CD14-positive monocyte (primary cell): ENCODE data around the gene OR56A1. TPM values are rescaled to one million over a fixed set of nuclear protein-coding genes. Genes with fewer than 3 reads are reported as not detected.

Source experiments
- DNase-seq, 3 donors: peaks; one replicate each; pipeline ENCODE4 v3.0.0-alpha.2; 2011 to 2022
- H2AFZ ChIP-seq: 2 replicates; pipeline ENCODE4 v1.6.0; 2012; ENCODE audit warnings: mild to moderate bottlenecking, low read depth, low read length, inconsistent platforms; ENCODE audit not compliant: insufficient read depth, poor library complexity, severe bottlenecking
- H3K27ac ChIP-seq, 2 donors: 1 replicate in 1 of 2; 2 replicates in 1 of 2; pipeline ENCODE4 v1.5.1; 2012 to 2013; ENCODE audit warnings: low read length in 2 of 2, control low read depth in 1 of 2, inconsistent platforms in 1 of 2, low read depth in 1 of 2, mild to moderate bottlenecking in 1 of 2
- H3K27me3 ChIP-seq, 2 donors: one replicate each; pipeline versions ENCODE4 v1.6.0 to v1.6.1; 2011 to 2013; ENCODE audit warnings: low read length in 2 of 2; ENCODE audit not compliant: control insufficient read depth in 2 of 2, insufficient read depth in 2 of 2
- H3K36me3 ChIP-seq, 2 donors: replicated peaks in 1 of 2; 1 replicate in 1 of 2; 2 replicates in 1 of 2; pipeline versions ENCODE4 v1.5.1 to v1.6.1; 2012 to 2013; ENCODE audit warnings: low read length in 2 of 2, control low read depth in 1 of 2, inconsistent platforms in 1 of 2, mild to moderate bottlenecking in 1 of 2; ENCODE audit not compliant: insufficient read depth in 2 of 2, control insufficient read depth in 1 of 2
- H3K4me1 ChIP-seq, 2 donors: 1 replicate in 1 of 2; 2 replicates in 1 of 2; pipeline versions ENCODE4 v1.5.1 to v1.6.1; 2012 to 2013; ENCODE audit warnings: low read length in 2 of 2, control low read depth in 1 of 2, inconsistent platforms in 1 of 2, mild to moderate bottlenecking in 1 of 2, moderate library complexity in 1 of 2; ENCODE audit not compliant: insufficient read depth in 2 of 2, control insufficient read depth in 1 of 2
- H3K4me2 ChIP-seq: replicated peaks from 2 replicates; pipeline ENCODE3; 2012; ENCODE audit warnings: low read length, moderate library complexity, mild to moderate bottlenecking; ENCODE audit not compliant: poor library complexity, severe bottlenecking; ENCODE audit errors: extremely low read depth
- H3K4me3 ChIP-seq, 3 experiments: fragments of 200-600 bp in 1 of 3; sonication (generic) in 1 of 3; replicated peaks in 1 of 3; 1 replicate in 2 of 3; 2 replicates in 1 of 3; pipeline ENCODE4 v1.5.1; 2011 to 2013; ENCODE audit warnings: low read length in 3 of 3, mild to moderate bottlenecking in 3 of 3, control low read depth in 2 of 3, low read depth in 2 of 3, inconsistent platforms in 1 of 3, moderate library complexity in 1 of 3
- H3K79me2 ChIP-seq: 2 replicates; pipeline ENCODE4 v1.6.0; 2012; ENCODE audit warnings: mild to moderate bottlenecking, control low read depth, inconsistent platforms, low read length, moderate library complexity; ENCODE audit not compliant: insufficient read depth
- H3K9ac ChIP-seq: 2 replicates; pipeline ENCODE4 v1.6.0; 2017; ENCODE audit warnings: low read length, mild to moderate bottlenecking; ENCODE audit not compliant: insufficient read depth, poor library complexity, severe bottlenecking
- H3K9me3 ChIP-seq, 2 donors: replicated peaks in 1 of 2; 1 replicate in 1 of 2; 2 replicates in 1 of 2; pipeline versions ENCODE4 v1.5.1 to v1.6.1; 2012 to 2013; ENCODE audit warnings: low read length in 2 of 2, control low read depth in 1 of 2; ENCODE audit not compliant: control insufficient read depth in 1 of 2, insufficient read depth in 1 of 2
- H4K20me1 ChIP-seq: 2 replicates; pipeline ENCODE4 v1.6.0; 2012; ENCODE audit warnings: mild to moderate bottlenecking, low read length, control low read depth, moderate library complexity; ENCODE audit not compliant: insufficient read depth
- H3K27ac Mint-ChIP-seq, 7 donors: one replicate each; pipeline ENCODE4 v1.8.0; 2020; ENCODE audit warnings: mild to moderate bottlenecking in 7 of 7, mixed read lengths in 7 of 7, moderate library complexity in 6 of 7, inconsistent platforms in 2 of 7
- H3K27me3 Mint-ChIP-seq, 3 donors: one replicate each; pipeline ENCODE4 v1.8.0; 2021 to 2022; ENCODE audit warnings: low read depth in 3 of 3, mild to moderate bottlenecking in 3 of 3, mixed read lengths in 3 of 3, moderate library complexity in 3 of 3, inconsistent platforms in 1 of 3
- H3K36me3 Mint-ChIP-seq, 2 donors: one replicate each; pipeline ENCODE4 v1.8.0; 2020; ENCODE audit warnings: mixed read lengths in 2 of 2, inconsistent platforms in 1 of 2, mild to moderate bottlenecking in 1 of 2
- H3K4me1 Mint-ChIP-seq: one replicate; pipeline ENCODE4 v1.8.0; 2020; ENCODE audit warnings: mild to moderate bottlenecking, mixed read lengths
- H3K4me3 Mint-ChIP-seq, 2 donors: one replicate each; pipeline ENCODE4 v1.8.0; 2020; ENCODE audit warnings: mild to moderate bottlenecking in 2 of 2, mixed read lengths in 2 of 2, moderate library complexity in 1 of 2
- H3K9me3 Mint-ChIP-seq, 7 donors: one replicate each; pipeline ENCODE4 v1.8.0; 2020 to 2022; ENCODE audit warnings: mixed read lengths in 7 of 7, mild to moderate bottlenecking in 6 of 7, moderate library complexity in 6 of 7, inconsistent platforms in 2 of 7
- WGBS: methylation state at CpG from one replicate; pipeline ENCODE4 v1.1.5; 2013; ENCODE audit warnings: missing lambda C conversion rate; ENCODE audit not compliant: insufficient coverage; 5-methylcytosine and 5-hydroxymethylcytosine counted together
- intact Hi-C, 2 donors: fragments of 100-400 bp; cut with micrococcal nuclease; formaldehyde crosslinking; loops; one replicate each; pipeline versions ENCODE4 v1.15.0 to v1.15.1; 2023
- polyA plus RNA-seq, 3 donors: library from polyadenylated mRNA; depleted of rRNA in 1 of 3; unstranded in 2 of 3; stranded (reverse) in 1 of 3; fragments of 300-500 nt in 2 of 3; fragments of >200 nt in 1 of 3; fragmentation: Illumina TruSeq in 2 of 3; gene quantifications; 1 replicate in 2 of 3; 2 replicates in 1 of 3; pipeline ENCODE4 v1.2.3, GENCODE V29; 2012 to 2021
- small RNA-seq: library from RNA; depleted of rRNA; stranded (forward); fragments of <200 nt; gene quantifications from one replicate; pipeline ENCODE3, GENCODE V24; 2012; ENCODE audit warnings: low read depth; ENCODE audit not compliant: insufficient read length
- TF ChIP-seq, protein P1 (sequence below): fragments of 200-600 bp; IDR thresholded peaks from one replicate; pipeline ENCODE4 v1.8.0; 2022; ENCODE audit warnings: antibody characterized with exemption, mild to moderate bottlenecking

The OR56A1 gene
- polyA plus RNA-seq, 3 donors = 0.01 TPM; not detected in 2

DNA sequence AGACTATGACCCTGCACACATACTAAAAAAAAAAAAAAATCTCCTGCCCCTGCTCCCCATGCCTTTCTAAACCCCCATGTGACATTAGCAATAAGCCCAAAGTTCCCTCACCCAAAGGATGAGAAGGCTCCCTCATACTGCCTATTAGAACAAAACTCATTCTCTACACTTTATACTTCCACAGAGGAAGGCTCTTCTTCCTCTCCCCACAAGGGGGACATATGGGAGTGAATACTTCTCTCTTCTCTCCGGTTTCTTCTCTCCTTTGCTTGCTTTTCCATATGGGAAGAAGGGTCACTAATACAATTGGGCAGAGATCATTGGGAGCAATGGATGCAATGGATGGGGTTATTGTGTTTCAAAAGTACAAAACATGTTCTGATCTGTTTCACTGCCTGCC is 47.1 kb downstream of the OR56A1 start:
- peaks cover 0 to 8% of the 10 kb centered on the region in 2 donors for H3K9me3 ChIP-seq
- no peak overlapping the region for H2AFZ ChIP-seq
- H3K36me3 ChIP-seq = no peaks in the 10 kb centered on the region
- intact Hi-C loops = no loop called here
- TF ChIP-seq, protein P1, sequence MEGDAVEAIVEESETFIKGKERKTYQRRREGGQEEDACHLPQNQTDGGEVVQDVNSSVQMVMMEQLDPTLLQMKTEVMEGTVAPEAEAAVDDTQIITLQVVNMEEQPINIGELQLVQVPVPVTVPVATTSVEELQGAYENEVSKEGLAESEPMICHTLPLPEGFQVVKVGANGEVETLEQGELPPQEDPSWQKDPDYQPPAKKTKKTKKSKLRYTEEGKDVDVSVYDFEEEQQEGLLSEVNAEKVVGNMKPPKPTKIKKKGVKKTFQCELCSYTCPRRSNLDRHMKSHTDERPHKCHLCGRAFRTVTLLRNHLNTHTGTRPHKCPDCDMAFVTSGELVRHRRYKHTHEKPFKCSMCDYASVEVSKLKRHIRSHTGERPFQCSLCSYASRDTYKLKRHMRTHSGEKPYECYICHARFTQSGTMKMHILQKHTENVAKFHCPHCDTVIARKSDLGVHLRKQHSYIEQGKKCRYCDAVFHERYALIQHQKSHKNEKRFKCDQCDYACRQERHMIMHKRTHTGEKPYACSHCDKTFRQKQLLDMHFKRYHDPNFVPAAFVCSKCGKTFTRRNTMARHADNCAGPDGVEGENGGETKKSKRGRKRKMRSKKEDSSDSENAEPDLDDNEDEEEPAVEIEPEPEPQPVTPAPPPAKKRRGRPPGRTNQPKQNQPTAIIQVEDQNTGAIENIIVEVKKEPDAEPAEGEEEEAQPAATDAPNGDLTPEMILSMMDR = no peak
- Mint-ChIP-seq H3K4me1 (no peaks in the 10 kb centered on the region), H3K9me3 (peaks cover 8 to 20% (median 13%) of the 10 kb centered on the region in 7 donors), H3K27ac (no peak overlapping the region), H3K27me3 (peaks cover 5 to 6% (median 5%) of the 10 kb centered on the region in 3 donors), H3K4me3 (no peak overlapping the region), H3K36me3 (no peaks in the 10 kb centered on the region)
- no peak overlapping the region for H3K9ac ChIP-seq
- H3K4me1 ChIP-seq = no peaks in the 10 kb centered on the region
- no CpG with 5 or more reads among the region's 1 CpG for WGBS
- H4K20me1 ChIP-seq = no peaks in the 10 kb centered on the region
- H3K27me3 ChIP-seq = no peaks in the 10 kb centered on the region
- H3K4me3 ChIP-seq = no peak overlapping the region
- no peak overlapping the region for H3K4me2 ChIP-seq
- H3K27ac ChIP-seq = no peak overlapping the region
- no peaks in the 10 kb centered on the region for H3K79me2 ChIP-seq
- DNase-seq = no peak

DNA sequence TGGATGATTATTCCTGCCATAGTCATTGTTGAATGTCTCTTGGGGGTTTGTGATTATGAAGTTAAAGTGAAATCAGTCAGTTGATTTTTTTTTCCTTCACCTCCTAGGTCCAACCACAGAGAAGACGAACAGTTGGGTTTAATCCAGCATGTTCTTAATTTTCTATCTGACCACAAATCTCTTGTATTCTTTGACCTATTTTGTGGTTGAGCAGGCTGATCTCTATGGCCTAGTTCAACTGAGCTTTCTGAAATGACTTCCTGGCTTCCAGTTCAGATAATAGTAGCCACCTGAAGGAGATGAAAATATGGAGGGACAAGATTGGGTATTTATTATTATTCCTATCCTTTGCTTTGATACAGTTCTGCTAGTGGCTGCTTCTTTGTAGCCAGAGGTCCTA is 57.0 kb downstream of the OR56A1 start:
- Mint-ChIP-seq H3K27ac (no peak overlapping the region), H3K36me3 (no peaks in the 10 kb centered on the region), H3K4me1 (no peaks in the 10 kb centered on the region), H3K27me3 (peaks cover 0 to 3% (median 0%) of the 10 kb centered on the region in 3 donors), H3K9me3 (peaks cover 2 to 6% (median 4%) of the 10 kb centered on the region in 7 donors), H3K4me3 (no peak overlapping the region)
- H4K20me1 ChIP-seq = no peaks in the 10 kb centered on the region
- WGBS = no CpG with 5 or more reads among the region's 1 CpG
- no peaks in the 10 kb centered on the region for H3K9me3 ChIP-seq
- TF ChIP-seq, protein P1 = no peak
- intact Hi-C loops = no loop called here
- H3K27ac ChIP-seq = no peak overlapping the region
- no peaks in the 10 kb centered on the region for H3K36me3 ChIP-seq
- no peaks in the 10 kb centered on the region for H3K79me2 ChIP-seq
- H3K4me3 ChIP-seq = no peak overlapping the region
- no peak overlapping the region for H3K9ac ChIP-seq
- no peak overlapping the region for H2AFZ ChIP-seq
- H3K4me1 ChIP-seq = no peaks in the 10 kb centered on the region
- no peak for DNase-seq
- H3K27me3 ChIP-seq = peaks cover 0 to 2% of the 10 kb centered on the region in 2 donors
- H3K4me2 ChIP-seq = no peak overlapping the region

Small RNAs within 50 kb of the gene (small RNA-seq; reads per million reads assigned to genes)
- not detected for gene RNA5SP329

Other genes with a start within 250 kb of the OR56A1 start
- not detected for gene OR52N5, start 247.4 kb downstream of the OR56A1 start, polyA plus RNA-seq
- not detected for gene OR52N1, start 239.5 kb downstream of the OR56A1 start, polyA plus RNA-seq
- gene OR52N2, start 221.8 kb downstream of the OR56A1 start, polyA plus RNA-seq = not detected
- not detected for gene OR52E6, start 188.9 kb downstream of the OR56A1 start, polyA plus RNA-seq
- not detected for gene OR52E8, start 173.1 kb downstream of the OR56A1 start, polyA plus RNA-seq
- not detected for gene OR52E4, start 150.1 kb downstream of the OR56A1 start, polyA plus RNA-seq
- not detected for gene OR52E5, start 137.6 kb downstream of the OR56A1 start, polyA plus RNA-seq
- gene OR56A3, start 88.5 kb downstream of the OR56A1 start, polyA plus RNA-seq = not detected
- gene OR56A5, start 62.3 kb downstream of the OR56A1 start, polyA plus RNA-seq = not detected
- not detected for gene OR52L1, start 43.8 kb downstream of the OR56A1 start, polyA plus RNA-seq
- gene OR56A4, start 23.8 kb downstream of the OR56A1 start, polyA plus RNA-seq = not detected
- not detected for gene OR56B4, start 76.9 kb upstream of the OR56A1 start, polyA plus RNA-seq
- not detected for gene OR52B2, start 139.6 kb upstream of the OR56A1 start, polyA plus RNA-seq
- gene OR52W1, start 168.5 kb upstream of the OR56A1 start, polyA plus RNA-seq = not detected
- not detected for gene C11orf42, start 174.8 kb upstream of the OR56A1 start, polyA plus RNA-seq
- gene FHIP1B, start 203.9 kb upstream of the OR56A1 start, polyA plus RNA-seq = 10 to 100 TPM; 14.2 to 64.1 (median 18.9) TPM
- gene CNGA4, start 208.3 kb upstream of the OR56A1 start, polyA plus RNA-seq = under 1 TPM in 1 of 3 donors, not detected in 2; 0.69 TPM
- gene CCKBR, start 229.1 kb upstream of the OR56A1 start, polyA plus RNA-seq = not detected